ENCODE data around the gene CNTNAP5. TPM values are rescaled to one million over a fixed set of nuclear protein-coding genes. Genes with fewer than 3 reads are reported as not detected.

The CNTNAP5 gene
- total and polyA plus RNA-seq, 3 donors from 2014 or later: 0.29 to 0.39 (median 0.31) TPM

DNA sequence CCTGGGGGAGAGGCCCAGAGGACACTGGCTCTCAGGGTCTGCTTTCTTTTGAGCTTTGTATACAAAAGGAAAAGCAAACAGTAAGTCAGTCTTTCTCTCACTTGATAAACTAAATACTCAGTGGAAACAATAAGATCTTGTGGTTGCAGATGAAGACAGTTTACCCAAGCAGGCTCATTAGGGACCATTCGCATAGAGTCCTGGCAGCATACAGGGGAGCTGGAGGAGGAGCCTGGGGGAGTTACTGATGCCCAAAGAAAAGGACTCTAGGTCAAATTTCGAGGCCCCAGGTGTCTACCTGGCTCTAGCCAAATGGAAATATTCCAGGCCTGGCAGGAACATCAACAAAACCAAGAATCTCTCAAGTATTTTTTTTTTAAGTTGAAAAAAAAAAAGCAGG is 225.3 kb downstream of the CNTNAP5 start:
- Histone ChIP-seq H3K36me3 (ENCODE audit: low read depth, missing control alignments) (no peaks in the 10 kb centered on the region), H3K4me1 (no peaks in the 10 kb centered on the region), H3K27ac (no peak overlapping the region), H3K27me3 (no peaks in the 10 kb centered on the region), H3K9me3 (no peaks in the 10 kb centered on the region), H3K4me3 (no peak overlapping the region)
- TF ChIP-seq POLR2A (IDR thresholded peaks at IDR 0.05) (no peak), CTCF (IDR thresholded peaks at IDR 0.05) (no peak)
- 63 to 67% methylated on average over 2 of the region's 2 CpGs for WGBS, 2 donors
- no peak for DNase-seq
- intact Hi-C loops (cut with DNase I; ENCODE audit: low total_unique reads): no loop called here

GRCh38 chr2:124254621-124255020 is 229.5 kb downstream of the CNTNAP5 start:
- no peaks in the 10 kb centered on the region for H3K4me1 ChIP-seq
- no peaks in the 10 kb centered on the region for H3K36me3 ChIP-seq (ENCODE audit: low read depth, missing control alignments)
- H3K4me3 ChIP-seq: no peak overlapping the region
- intact Hi-C loops (cut with DNase I; ENCODE audit: low total_unique reads): no loop called here
- TF ChIP-seq POLR2A (IDR thresholded peaks at IDR 0.05) (no peak), CTCF (IDR thresholded peaks at IDR 0.05) (no peak)
- 82 to 92% methylated on average over 5 of the region's 5 CpGs for WGBS, 2 donors
- no peaks in the 10 kb centered on the region for H3K27me3 ChIP-seq
- DNase-seq: no peak
- no peaks in the 10 kb centered on the region for H3K9me3 ChIP-seq
- no peak overlapping the region for H3K27ac ChIP-seq

- Histone ChIP-seq H3K4me1 (no peaks in the 10 kb centered on the region), H3K27me3 (no peaks in the 10 kb centered on the region), H3K27ac (no peak overlapping the region), H3K36me3 (ENCODE audit: low read depth, missing control alignments) (no peaks in the 10 kb centered on the region), H3K9me3 (no peaks in the 10 kb centered on the region), H3K4me3 (no peak overlapping the region)
- DNase-seq: no peak
- TF ChIP-seq POLR2A (IDR thresholded peaks at IDR 0.05) (no peak), CTCF (IDR thresholded peaks at IDR 0.05) (no peak)
- intact Hi-C loops (cut with DNase I; ENCODE audit: low total_unique reads): no loop called here
- WGBS, 2 donors: 83 to 85% methylated on average over 1 of the region's 1 CpG
Measured at GRCh38 chr2:124257120-124257519, 232.0 kb downstream of the CNTNAP5 start.

GRCh38 chr2:124258140-124258880 is 233.2 kb downstream of the CNTNAP5 start:
- intact Hi-C loops (cut with DNase I; ENCODE audit: low total_unique reads): no loop called here
- no peak for DNase-seq
- no peak for TF ChIP-seq CTCF (IDR thresholded peaks at IDR 0.05)
- no peak for TF ChIP-seq POLR2A (IDR thresholded peaks at IDR 0.05)

GRCh38 chr2:124261456-124261855 is 236.4 kb downstream of the CNTNAP5 start:
- DNase-seq: no peak
- intact Hi-C loops (cut with DNase I; ENCODE audit: low total_unique reads): no loop called here
- no peaks in the 10 kb centered on the region for H3K36me3 ChIP-seq (ENCODE audit: low read depth, missing control alignments)
- H3K27ac ChIP-seq: no peak overlapping the region
- WGBS, 2 donors: 78 to 85% methylated on average over 5 of the region's 5 CpGs
- H3K27me3 ChIP-seq: no peaks in the 10 kb centered on the region
- H3K9me3 ChIP-seq: no peaks in the 10 kb centered on the region
- H3K4me1 ChIP-seq: no peaks in the 10 kb centered on the region
- no peak for TF ChIP-seq POLR2A (IDR thresholded peaks at IDR 0.05)
- no peak for TF ChIP-seq CTCF (IDR thresholded peaks at IDR 0.05)
- no peak overlapping the region for H3K4me3 ChIP-seq

More at GRCh38 chr2:124258140-124258880, 233.2 kb downstream of the CNTNAP5 start:
- H3K27me3 ChIP-seq: no peaks in the 10 kb centered on the region
- 84 to 86% methylated on average over 6 of the region's 6 CpGs for WGBS, 2 donors
- H3K36me3 ChIP-seq (ENCODE audit: low read depth, missing control alignments): no peaks in the 10 kb centered on the region
- H3K9me3 ChIP-seq: no peaks in the 10 kb centered on the region
- no peaks in the 10 kb centered on the region for H3K4me1 ChIP-seq
- no peak overlapping the region for H3K27ac ChIP-seq
- no peak overlapping the region for H3K4me3 ChIP-seq
